GM12891 (cell line): ENCODE data around the gene CHST8.

ENCODE experiments used
- POLR2AphosphoS5 ChIP-seq: IDR thresholded peaks from 2 replicates; pipeline ENCODE4 v1.6.1; 2011; ENCODE audit warnings: low read depth, low read length, control low read depth
- TAF1 ChIP-seq: IDR thresholded peaks from 2 replicates; pipeline ENCODE4 v1.6.1; 2011; ENCODE audit warnings: low read depth, low read length, control low read depth

DNA sequence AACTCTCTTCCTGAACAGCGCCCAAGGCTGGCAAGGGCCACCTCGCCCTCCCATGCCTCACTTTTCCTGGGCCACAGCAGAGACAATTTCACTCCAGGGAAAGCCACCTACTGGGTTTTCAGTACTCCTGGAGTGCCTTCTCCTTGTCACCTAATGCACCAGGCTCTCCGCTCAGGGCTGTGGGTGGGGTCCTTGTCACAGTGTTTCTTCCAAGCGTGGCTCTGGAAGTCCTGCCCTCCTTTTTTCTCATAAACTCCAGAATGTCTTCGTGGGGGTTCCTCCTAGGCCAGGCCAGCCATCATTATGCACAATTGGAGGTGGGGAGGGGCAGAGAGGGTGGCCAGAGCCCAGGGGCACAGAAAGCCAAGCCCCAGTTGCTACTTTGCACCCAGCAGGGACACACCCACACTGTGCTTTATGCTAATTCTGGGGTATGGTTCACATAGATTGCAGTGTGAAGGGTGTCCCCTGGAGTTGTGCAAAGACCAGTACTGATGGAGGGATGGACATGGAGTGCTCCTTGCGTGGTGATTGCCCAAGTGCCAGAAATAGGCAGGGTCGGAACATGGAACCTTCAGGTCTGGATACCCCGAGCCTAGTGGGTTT is 78.8 kb downstream of the CHST8 start:
- TF ChIP-seq TAF1 = no peak
- TF ChIP-seq POLR2AphosphoS5 = no peak
